ENCODE data around the gene TTYH1.

TTYH1 gene

DNA sequence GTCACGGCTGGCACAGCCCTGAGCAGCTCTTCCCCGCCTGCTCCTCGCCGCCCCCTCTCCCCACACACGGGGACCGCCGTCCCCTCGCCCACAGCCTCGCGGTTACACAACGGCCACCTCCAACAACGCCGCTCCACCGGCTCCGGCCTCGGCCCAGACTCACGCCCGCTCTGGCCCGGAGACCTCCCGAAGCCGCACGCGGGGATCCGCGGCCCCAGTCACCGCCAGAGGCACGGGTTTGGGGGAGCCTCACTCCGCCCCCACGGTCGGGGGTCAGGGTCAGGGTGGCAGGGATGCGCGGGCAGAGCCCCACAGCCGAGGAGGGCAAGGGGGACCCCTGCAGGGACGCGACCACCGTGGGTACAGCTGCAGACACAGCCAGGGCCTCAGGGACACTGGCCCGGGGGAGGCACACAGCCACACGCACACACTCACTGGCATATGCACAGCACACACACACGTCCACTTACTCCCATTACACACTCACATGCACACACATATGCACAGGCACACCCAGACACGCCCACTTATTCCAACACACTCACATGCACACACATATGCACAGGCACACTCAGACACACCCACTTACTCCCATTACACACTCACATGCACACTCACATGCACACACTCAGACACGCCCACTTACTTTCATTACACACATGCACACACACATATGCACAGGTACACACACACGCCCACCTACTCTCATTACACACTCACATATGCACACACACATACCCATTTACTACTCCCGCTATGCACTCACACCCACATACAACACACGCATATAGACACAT is 1.6 kb downstream of the TTYH1 start:
- H3K36me3 ChIP-seq (ENCODE audit: control insufficient read depth in 1 of 2, insufficient read depth in 2 of 2, low read length in 2 of 2), result no peaks in the 10 kb centered on the region
- H3K27me3 ChIP-seq (ENCODE audit: low read depth, low read length), result peaks cover 31% of the 10 kb centered on the region
- peak overlapping the region in 1 of 2 donors; percentile 45 for H3K4me3 ChIP-seq (ENCODE audit: low read depth in 1 of 2, low read length in 2 of 2)
- no peaks in the 10 kb centered on the region for H3K9me3 ChIP-seq (ENCODE audit: control insufficient read depth in 1 of 2, low read length in 2 of 2)
- H3K4me1 ChIP-seq (ENCODE audit: control insufficient read depth in 1 of 2, insufficient read depth in 2 of 2, low read length in 2 of 2), result peaks cover 0 to 18% of the 10 kb centered on the region in 2 donors
- no peak overlapping the region for H3K27ac ChIP-seq (ENCODE audit: low read length)

- Histone ChIP-seq H3K27me3 (ENCODE audit: low read depth, low read length) (peaks cover 31% of the 10 kb centered on the region), H3K36me3 (ENCODE audit: control insufficient read depth in 1 of 2, insufficient read depth in 2 of 2, low read length in 2 of 2) (no peaks in the 10 kb centered on the region), H3K4me1 (ENCODE audit: control insufficient read depth in 1 of 2, insufficient read depth in 2 of 2, low read length in 2 of 2) (peaks cover 0 to 18% of the 10 kb centered on the region in 2 donors), H3K4me3 (ENCODE audit: low read depth in 1 of 2, low read length in 2 of 2) (peak overlapping the region in 1 of 2 donors; percentile 12), H3K27ac (ENCODE audit: low read length) (no peak overlapping the region), H3K9me3 (ENCODE audit: control insufficient read depth in 1 of 2, low read length in 2 of 2) (no peaks in the 10 kb centered on the region)
Measured at GRCh38 chr19:54418030-54418929, 3.0 kb downstream of the TTYH1 start.

DNA sequence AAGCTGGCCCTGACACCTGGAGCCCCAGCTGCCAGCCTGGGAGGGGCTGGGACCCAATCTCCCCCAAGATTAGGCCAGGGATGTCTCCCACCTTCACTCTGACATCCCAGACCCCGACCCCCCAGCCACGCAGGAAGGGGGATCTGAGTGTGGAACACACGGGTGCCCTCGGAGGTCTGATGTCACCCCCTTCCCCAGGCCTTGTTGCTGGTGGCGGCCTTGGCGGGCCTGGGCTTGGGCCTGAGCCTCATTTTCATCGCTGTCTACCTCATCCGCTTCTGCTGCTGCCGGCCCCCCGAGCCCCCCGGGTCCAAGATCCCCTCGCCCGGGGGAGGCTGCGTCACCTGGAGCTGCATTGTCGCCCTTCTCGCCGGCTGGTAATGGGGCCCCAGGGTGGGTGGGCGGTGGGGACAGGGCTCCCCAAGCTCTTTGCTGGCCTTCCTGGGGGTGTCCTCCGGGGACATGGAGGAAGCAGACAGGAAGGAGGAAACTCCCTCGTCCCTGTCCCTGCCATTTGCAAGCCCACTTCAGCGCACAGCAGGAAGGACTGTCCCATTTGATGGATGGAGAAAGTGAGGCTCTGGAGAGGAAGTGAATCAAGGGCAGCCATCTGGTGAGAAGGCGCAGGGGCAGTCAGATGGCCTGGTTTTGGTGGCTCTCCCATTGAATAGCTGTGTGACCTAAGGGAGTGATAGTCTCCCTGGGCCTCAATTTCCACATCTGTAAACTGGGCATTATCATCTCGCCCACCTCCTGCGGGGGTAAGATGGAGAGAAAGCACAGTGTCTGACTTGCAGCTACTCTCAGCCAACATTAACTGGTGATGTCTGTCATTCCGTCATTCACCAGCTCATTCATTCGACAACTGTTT is 3.9 kb downstream of the TTYH1 start:
- Histone ChIP-seq H3K4me3 (ENCODE audit: low read depth in 1 of 2, low read length in 2 of 2) (no peak overlapping the region), H3K27ac (ENCODE audit: low read length) (no peak overlapping the region), H3K9me3 (ENCODE audit: control insufficient read depth in 1 of 2, low read length in 2 of 2) (no peaks in the 10 kb centered on the region), H3K27me3 (ENCODE audit: low read depth, low read length) (peaks cover 31% of the 10 kb centered on the region), H3K4me1 (ENCODE audit: control insufficient read depth in 1 of 2, insufficient read depth in 2 of 2, low read length in 2 of 2) (peaks cover 0 to 18% of the 10 kb centered on the region in 2 donors), H3K36me3 (ENCODE audit: control insufficient read depth in 1 of 2, insufficient read depth in 2 of 2, low read length in 2 of 2) (no peaks in the 10 kb centered on the region)

DNA sequence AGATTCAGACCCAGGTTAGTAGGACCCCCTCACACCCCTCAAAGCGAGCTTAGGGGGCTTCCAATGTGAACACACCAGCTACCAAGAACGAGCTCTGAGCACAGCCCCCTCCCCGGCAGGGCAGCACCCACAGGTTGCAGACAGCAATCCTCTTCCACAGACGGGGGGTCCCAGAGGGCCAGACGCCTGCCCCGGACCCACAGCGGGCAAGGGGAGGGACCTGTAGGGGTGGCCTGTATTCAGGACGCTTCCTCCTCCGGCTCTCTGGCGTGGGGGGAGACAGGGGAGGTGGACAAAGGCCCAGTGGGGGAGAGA is 4.8 kb downstream of the TTYH1 start:
- Histone ChIP-seq H3K4me3 (ENCODE audit: low read depth in 1 of 2, low read length in 2 of 2) (no peak overlapping the region), H3K27ac (ENCODE audit: low read length) (no peak overlapping the region), H3K9me3 (ENCODE audit: control insufficient read depth in 1 of 2, low read length in 2 of 2) (no peaks in the 10 kb centered on the region), H3K4me1 (ENCODE audit: control insufficient read depth in 1 of 2, insufficient read depth in 2 of 2, low read length in 2 of 2) (peaks cover 0 to 18% of the 10 kb centered on the region in 2 donors), H3K27me3 (ENCODE audit: low read depth, low read length) (peaks cover 24% of the 10 kb centered on the region), H3K36me3 (ENCODE audit: control insufficient read depth in 1 of 2, insufficient read depth in 2 of 2, low read length in 2 of 2) (no peaks in the 10 kb centered on the region)

- H3K27me3 ChIP-seq (ENCODE audit: low read depth, low read length), result peaks cover 23% of the 10 kb centered on the region
- peak overlapping the region in 1 of 2 donors; percentile 31 for H3K4me3 ChIP-seq (ENCODE audit: low read depth in 1 of 2, low read length in 2 of 2)
- H3K9me3 ChIP-seq (ENCODE audit: control insufficient read depth in 1 of 2, low read length in 2 of 2), result no peaks in the 10 kb centered on the region
- no peak overlapping the region for H3K27ac ChIP-seq (ENCODE audit: low read length)
- H3K36me3 ChIP-seq (ENCODE audit: control insufficient read depth in 1 of 2, insufficient read depth in 2 of 2, low read length in 2 of 2), result no peaks in the 10 kb centered on the region
- peaks cover 0 to 15% of the 10 kb centered on the region in 2 donors for H3K4me1 ChIP-seq (ENCODE audit: control insufficient read depth in 1 of 2, insufficient read depth in 2 of 2, low read length in 2 of 2)
Measured at GRCh38 chr19:54420383-54421168, 5.3 kb downstream of the TTYH1 start.

DNA sequence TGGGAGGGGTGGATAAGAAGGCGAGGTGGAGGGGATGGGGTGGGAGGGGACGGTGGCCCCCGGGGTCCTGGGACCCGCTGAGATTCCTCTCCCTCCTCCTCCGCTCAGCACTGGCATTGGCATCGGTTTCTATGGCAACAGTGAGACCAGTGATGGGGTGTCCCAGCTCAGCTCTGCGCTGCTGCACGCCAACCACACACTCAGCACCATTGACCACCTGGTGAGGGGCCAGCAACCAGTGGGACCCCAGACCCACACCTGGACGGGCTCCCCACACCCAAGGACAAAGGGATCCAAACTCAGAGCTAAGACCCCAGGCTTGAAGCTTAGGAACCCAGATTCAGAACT is 5.9 kb downstream of the TTYH1 start:
- no peak overlapping the region for H3K27ac ChIP-seq (ENCODE audit: low read length)
- peaks cover 18% of the 10 kb centered on the region for H3K27me3 ChIP-seq (ENCODE audit: low read depth, low read length)
- no peak overlapping the region for H3K4me3 ChIP-seq (ENCODE audit: low read depth in 1 of 2, low read length in 2 of 2)
- H3K36me3 ChIP-seq (ENCODE audit: control insufficient read depth in 1 of 2, insufficient read depth in 2 of 2, low read length in 2 of 2), result no peaks in the 10 kb centered on the region
- H3K9me3 ChIP-seq (ENCODE audit: control insufficient read depth in 1 of 2, low read length in 2 of 2), result no peaks in the 10 kb centered on the region
- H3K4me1 ChIP-seq (ENCODE audit: control insufficient read depth in 1 of 2, insufficient read depth in 2 of 2, low read length in 2 of 2), result peaks cover 0 to 11% of the 10 kb centered on the region in 2 donors

DNA sequence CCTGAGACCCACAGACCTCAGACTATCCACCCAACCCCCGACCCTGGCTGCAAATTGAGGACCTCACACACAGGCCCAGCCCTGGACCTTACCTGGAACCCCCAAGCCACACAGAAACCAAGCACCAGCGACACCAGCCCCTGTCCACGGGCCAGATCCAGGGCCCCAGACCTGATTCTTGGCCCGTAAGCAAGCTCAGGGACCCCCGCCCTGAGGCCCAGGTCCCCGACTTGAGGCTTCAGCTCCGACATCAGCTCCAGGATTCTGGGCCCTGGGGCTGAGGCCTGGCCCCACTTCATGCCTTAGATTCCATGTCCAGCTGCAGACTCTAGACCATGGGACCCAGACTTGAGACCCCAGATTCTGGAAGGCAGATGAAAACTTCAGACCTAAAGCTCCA is 6.3 kb downstream of the TTYH1 start:
- Histone ChIP-seq H3K4me1 (ENCODE audit: control insufficient read depth in 1 of 2, insufficient read depth in 2 of 2, low read length in 2 of 2) (peaks cover 0 to 11% of the 10 kb centered on the region in 2 donors), H3K27ac (ENCODE audit: low read length) (no peak overlapping the region), H3K36me3 (ENCODE audit: control insufficient read depth in 1 of 2, insufficient read depth in 2 of 2, low read length in 2 of 2) (no peaks in the 10 kb centered on the region), H3K9me3 (ENCODE audit: control insufficient read depth in 1 of 2, low read length in 2 of 2) (no peaks in the 10 kb centered on the region), H3K4me3 (ENCODE audit: low read depth in 1 of 2, low read length in 2 of 2) (no peak overlapping the region), H3K27me3 (ENCODE audit: low read depth, low read length) (peaks cover 14% of the 10 kb centered on the region)

DNA sequence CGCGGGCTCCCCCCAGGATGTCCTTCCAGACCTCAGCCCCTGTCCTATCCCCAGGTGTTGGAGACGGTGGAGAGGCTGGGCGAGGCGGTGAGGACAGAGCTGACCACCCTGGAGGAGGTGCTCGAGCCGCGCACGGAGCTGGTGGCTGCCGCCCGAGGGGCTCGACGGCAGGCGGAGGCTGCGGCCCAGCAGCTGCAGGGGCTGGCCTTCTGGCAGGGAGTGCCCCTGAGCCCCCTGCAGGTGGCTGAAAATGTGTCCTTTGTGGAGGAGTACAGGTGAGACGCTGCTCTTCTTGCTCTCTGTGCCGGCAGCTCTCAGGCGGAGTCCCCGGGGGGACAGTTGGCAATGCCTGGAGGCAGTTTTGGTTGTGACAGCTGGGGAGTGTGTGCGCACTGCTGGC is 6.9 kb downstream of the TTYH1 start:
- no peak overlapping the region for H3K27ac ChIP-seq (ENCODE audit: low read length)
- no peaks in the 10 kb centered on the region for H3K36me3 ChIP-seq (ENCODE audit: control insufficient read depth in 1 of 2, insufficient read depth in 2 of 2, low read length in 2 of 2)
- peaks cover 0 to 11% of the 10 kb centered on the region in 2 donors for H3K4me1 ChIP-seq (ENCODE audit: control insufficient read depth in 1 of 2, insufficient read depth in 2 of 2, low read length in 2 of 2)
- peaks cover 8% of the 10 kb centered on the region for H3K27me3 ChIP-seq (ENCODE audit: low read depth, low read length)
- H3K4me3 ChIP-seq (ENCODE audit: low read depth in 1 of 2, low read length in 2 of 2), result no peak overlapping the region
- H3K9me3 ChIP-seq (ENCODE audit: control insufficient read depth in 1 of 2, low read length in 2 of 2), result no peaks in the 10 kb centered on the region

DNA sequence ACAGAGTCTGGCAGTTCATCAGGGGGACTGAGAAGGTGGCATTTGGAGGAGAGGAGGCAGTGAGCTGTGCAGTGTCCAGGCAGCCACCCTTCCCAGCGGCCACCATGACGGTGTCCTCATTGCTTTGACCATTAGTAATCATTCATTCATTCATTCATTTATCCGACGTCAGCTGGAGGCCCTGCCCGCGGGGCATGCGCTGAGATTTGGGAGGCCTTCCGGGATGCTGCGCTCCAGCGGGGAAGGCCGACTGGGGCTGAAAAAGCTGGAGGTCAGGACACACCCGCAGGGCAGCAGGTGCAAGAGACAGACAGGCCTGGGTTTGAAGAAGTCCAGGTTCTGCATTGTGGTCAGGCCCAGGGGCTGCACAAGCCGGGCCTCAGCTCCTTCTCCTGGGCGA is 8.9 kb downstream of the TTYH1 start:
- H3K4me1 ChIP-seq (ENCODE audit: control insufficient read depth in 1 of 2, insufficient read depth in 2 of 2, low read length in 2 of 2), result peaks cover 0 to 11% of the 10 kb centered on the region in 2 donors
- H3K4me3 ChIP-seq (ENCODE audit: low read depth in 1 of 2, low read length in 2 of 2), result no peak overlapping the region
- H3K36me3 ChIP-seq (ENCODE audit: control insufficient read depth in 1 of 2, insufficient read depth in 2 of 2, low read length in 2 of 2), result no peaks in the 10 kb centered on the region
- H3K27me3 ChIP-seq (ENCODE audit: low read depth, low read length), result peaks cover 4% of the 10 kb centered on the region
- no peak overlapping the region for H3K27ac ChIP-seq (ENCODE audit: low read length)
- H3K9me3 ChIP-seq (ENCODE audit: control insufficient read depth in 1 of 2, low read length in 2 of 2), result no peaks in the 10 kb centered on the region

DNA sequence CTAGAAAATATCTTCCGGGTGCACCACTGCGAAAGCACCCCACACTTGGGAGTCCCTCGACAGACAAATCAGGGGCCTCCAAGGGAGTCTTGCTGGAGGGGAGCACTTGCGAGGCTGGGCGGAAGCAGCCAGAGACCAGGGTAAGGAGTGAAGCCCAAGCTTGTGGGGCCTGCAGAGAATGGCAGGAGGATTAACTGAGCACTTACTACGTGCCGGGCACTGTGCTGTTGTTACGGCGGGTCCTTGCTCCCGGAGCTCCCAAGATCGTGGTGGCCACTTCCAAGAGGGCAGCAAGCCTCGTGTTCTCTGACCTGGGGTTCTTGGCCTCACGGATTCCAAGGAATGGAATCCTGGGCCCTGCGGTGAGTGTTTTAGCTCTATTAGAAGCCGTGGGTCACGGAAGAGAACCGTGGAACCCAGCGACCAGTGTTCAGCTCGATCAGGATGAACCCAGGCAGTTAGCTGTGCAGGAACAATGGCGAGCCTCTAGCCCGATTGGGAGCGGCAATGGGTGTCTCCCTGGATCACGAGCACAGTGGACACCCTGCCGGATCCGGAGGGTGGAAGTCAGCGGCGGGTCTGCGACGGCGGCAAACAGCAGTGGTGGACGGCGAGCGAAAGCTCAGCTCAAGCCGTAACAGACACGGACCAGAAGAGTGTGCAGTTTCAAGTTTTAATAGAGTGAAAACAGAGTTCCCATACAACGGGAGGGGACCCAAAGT is 9.6 kb downstream of the TTYH1 start:
- Histone ChIP-seq H3K4me3 (ENCODE audit: low read depth in 1 of 2, low read length in 2 of 2) (no peak overlapping the region), H3K4me1 (ENCODE audit: control insufficient read depth in 1 of 2, insufficient read depth in 2 of 2, low read length in 2 of 2) (peaks cover 0 to 12% of the 10 kb centered on the region in 2 donors), H3K9me3 (ENCODE audit: control insufficient read depth in 1 of 2, low read length in 2 of 2) (no peaks in the 10 kb centered on the region), H3K36me3 (ENCODE audit: control insufficient read depth in 1 of 2, insufficient read depth in 2 of 2, low read length in 2 of 2) (no peaks in the 10 kb centered on the region), H3K27me3 (ENCODE audit: low read depth, low read length) (peaks cover 10% of the 10 kb centered on the region), H3K27ac (ENCODE audit: low read length) (no peak overlapping the region)
